PFSK-1 (cell line): ENCODE results near the gene CYB561D2.

Experiments
- FOXP2 ChIP-seq: optimal IDR thresholded peaks from 2 replicates; pipeline ENCODE3; 2011; ENCODE audit warnings: borderline replicate concordance, control low read depth, inconsistent platforms; ENCODE audit not compliant: insufficient read depth; ENCODE audit errors: extremely low read length, extremely low read depth
- POLR2AphosphoS5 ChIP-seq: IDR thresholded peaks from 2 replicates; pipeline ENCODE4 v1.6.1; 2012; ENCODE audit warnings: low read depth, mild to moderate bottlenecking, control low read depth, low read length, moderate library complexity
- REST ChIP-seq, 2 experiments: IDR thresholded peaks; 2 replicates each; pipeline versions ENCODE4 v1.6.1 to v1.8.0; 2011 to 2012; ENCODE audit warnings: low read depth in 2 of 2, low read length in 2 of 2, control low read depth in 1 of 2, inconsistent platforms in 1 of 2, mild to moderate bottlenecking in 1 of 2, moderate library complexity in 1 of 2; ENCODE audit not compliant: insufficient read depth in 1 of 2
- SIN3A ChIP-seq: IDR thresholded peaks from 2 replicates; pipeline ENCODE4 v1.6.1; 2012; ENCODE audit warnings: mild to moderate bottlenecking, low read length, moderate library complexity, borderline replicate concordance; ENCODE audit not compliant: insufficient read depth
- TAF1 ChIP-seq: IDR thresholded peaks from 2 replicates; pipeline ENCODE4 v1.6.1; 2012; ENCODE audit warnings: low read length, control low read depth, borderline replicate concordance; ENCODE audit not compliant: insufficient read depth

CYB561D2 gene

GRCh38 chr3:50336452-50337174, 14.0 kb upstream of the CYB561D2 start:
- TF ChIP-seq SIN3A (no peak), REST (IDR thresholded peaks at IDR 0.05; ENCODE audit: insufficient read depth in 1 of 2, low read depth in 2 of 2, low read length in 2 of 2) (no peak), FOXP2 (no peak), TAF1 (no peak), POLR2AphosphoS5 (no peak)

- TF ChIP-seq TAF1 = no peak
- TF ChIP-seq FOXP2 = no peak
- TF ChIP-seq POLR2AphosphoS5 = peak; percentile 84
These were observed 13.3 kb upstream of the CYB561D2 start for GRCh38 chr3:50337175-50337861.

GRCh38 chr3:50338965-50339364, 11.7 kb upstream of the CYB561D2 start:
- TF ChIP-seq REST (IDR thresholded peaks at IDR 0.05; ENCODE audit: insufficient read depth in 1 of 2, low read depth in 2 of 2, low read length in 2 of 2) = no peak

- TF ChIP-seq SIN3A (no peak), REST (IDR thresholded peaks at IDR 0.05; ENCODE audit: insufficient read depth in 1 of 2, low read depth in 2 of 2, low read length in 2 of 2) (no peak), FOXP2 (no peak), POLR2AphosphoS5 (no peak), TAF1 (no peak)
These were observed 11.0 kb upstream of the CYB561D2 start for GRCh38 chr3:50339485-50340146.

- TF ChIP-seq TAF1 (no peak), SIN3A (no peak), POLR2AphosphoS5 (no peak), FOXP2 (no peak), REST (IDR thresholded peaks at IDR 0.05; ENCODE audit: insufficient read depth in 1 of 2, low read depth in 2 of 2, low read length in 2 of 2) (no peak)
These were observed 10.6 kb upstream of the CYB561D2 start for GRCh38 chr3:50340147-50340447.
